HT1080 (cell line): ENCODE measurements around the gene KHDRBS1. TPM values are rescaled to one million over a fixed set of nuclear protein-coding genes. Genes with fewer than 3 reads are reported as not detected.
"Not testable (repeated sequence)": the region's sequence is repeated elsewhere in the genome, so short reads cannot be mapped to it uniquely, and the experiment has no call there.

Experiments used
- DNase-seq: peaks from one replicate; pipeline ENCODE4 v3.0.0-alpha.2; 2015; ENCODE audit warnings: low read depth
- polyA plus RNA-seq, 2 experiments: library from polyadenylated mRNA; depleted of rRNA; stranded (reverse); fragments of >200 nt; gene quantifications; 2 replicates each; pipeline ENCODE4 v1.2.3, GENCODE V29; 2015
- total RNA-seq: library from RNA; depleted of rRNA; stranded (reverse); fragments of >200 nt; shearing (Covaris generic); gene quantifications from 2 replicates; pipeline ENCODE4 v1.2.3, GENCODE V29; 2014; rRNA removed

Gene KHDRBS1, protein sequence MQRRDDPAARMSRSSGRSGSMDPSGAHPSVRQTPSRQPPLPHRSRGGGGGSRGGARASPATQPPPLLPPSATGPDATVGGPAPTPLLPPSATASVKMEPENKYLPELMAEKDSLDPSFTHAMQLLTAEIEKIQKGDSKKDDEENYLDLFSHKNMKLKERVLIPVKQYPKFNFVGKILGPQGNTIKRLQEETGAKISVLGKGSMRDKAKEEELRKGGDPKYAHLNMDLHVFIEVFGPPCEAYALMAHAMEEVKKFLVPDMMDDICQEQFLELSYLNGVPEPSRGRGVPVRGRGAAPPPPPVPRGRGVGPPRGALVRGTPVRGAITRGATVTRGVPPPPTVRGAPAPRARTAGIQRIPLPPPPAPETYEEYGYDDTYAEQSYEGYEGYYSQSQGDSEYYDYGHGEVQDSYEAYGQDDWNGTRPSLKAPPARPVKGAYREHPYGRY
- total RNA-seq, result 54.6 and 111 TPM in 2 replicates
- polyA plus RNA-seq (2015; cell fraction: cytosol; rRNA removed), result 190 and 231 TPM in 2 replicates
- 236 TPM in 2 replicates for polyA plus RNA-seq (2015; cell fraction: nucleus; rRNA removed)

DNA sequence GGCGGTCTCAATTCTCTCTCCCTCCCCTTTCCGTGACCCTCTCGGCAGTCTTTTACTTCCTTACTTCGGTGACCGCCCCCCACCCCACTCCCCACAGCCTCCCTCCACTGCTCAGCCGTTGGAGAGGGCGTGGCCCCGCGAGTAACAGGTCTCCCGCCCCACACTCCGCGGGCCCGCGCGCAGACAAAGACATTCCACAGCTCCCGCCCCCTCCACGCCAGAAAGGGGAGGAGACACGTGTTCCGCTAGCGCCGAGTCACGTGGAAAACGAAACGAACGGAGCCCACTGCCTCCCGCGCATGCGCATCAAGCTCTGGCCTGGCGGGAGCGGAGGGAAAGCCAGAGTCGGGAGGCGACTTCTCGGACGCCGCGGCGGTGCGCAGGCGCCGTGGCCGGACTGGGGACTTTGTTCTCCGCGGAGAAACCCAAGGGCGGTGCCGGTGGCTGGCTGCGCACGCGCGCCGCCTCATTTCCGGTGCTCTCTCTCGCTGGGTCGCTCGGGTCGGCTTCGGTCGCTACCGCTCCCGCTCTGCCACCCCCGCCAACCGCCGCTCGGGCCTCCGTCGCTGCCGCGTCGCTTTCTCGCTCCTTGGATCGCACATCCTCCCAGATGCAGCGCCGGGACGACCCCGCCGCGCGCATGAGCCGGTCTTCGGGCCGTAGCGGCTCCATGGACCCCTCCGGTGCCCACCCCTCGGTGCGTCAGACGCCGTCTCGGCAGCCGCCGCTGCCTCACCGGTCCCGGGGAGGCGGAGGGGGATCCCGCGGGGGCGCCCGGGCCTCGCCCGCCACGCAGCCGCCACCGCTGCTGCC is at the start of gene KHDRBS1:
Gene KHDRBS1 (plus strand): TSS at position 483 of the 813 bp plus-strand sequence. CDS start 128 bp downstream, at position 611.
- peak; percentile 98 for DNase-seq

DNA sequence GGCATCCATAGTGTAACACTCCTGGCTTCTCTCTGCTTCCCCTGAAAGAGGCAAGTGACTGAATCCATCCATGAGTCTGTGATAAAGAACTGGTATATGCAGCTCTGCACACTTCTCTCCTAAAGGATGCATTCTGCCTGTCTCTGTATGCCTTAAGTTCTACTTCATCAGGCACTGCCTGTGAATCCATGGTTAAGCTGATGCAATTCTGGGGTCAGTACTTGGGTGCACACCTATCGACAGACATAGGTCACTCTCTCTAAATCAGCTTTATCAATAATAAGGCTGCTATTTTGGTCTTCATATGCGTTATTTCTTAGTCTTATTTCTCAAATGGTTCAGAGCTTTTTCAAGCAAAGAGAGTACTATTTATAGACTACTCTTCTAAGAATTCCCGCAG is 42.8 kb upstream of the KHDRBS1 start:
- DNase-seq, result no peak

DNA sequence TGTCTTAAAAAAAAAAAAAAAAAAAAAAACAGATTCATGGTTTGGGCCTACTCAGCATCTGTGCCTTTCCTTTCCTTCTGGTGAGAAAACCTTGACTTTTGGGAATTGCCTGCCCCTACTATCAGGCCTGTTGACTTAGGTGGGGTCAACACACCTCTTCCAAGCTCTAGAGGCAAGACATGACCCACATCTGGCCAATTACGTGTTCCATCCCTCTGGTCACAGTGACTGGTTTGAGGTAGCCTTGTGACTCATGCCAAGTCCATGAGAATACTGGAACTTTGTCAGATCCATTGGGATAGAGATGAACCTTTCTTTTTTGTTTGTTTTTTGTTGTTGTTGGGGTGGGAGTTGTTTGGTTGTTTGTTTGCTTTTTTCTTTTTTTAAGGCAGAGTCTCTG is 37.3 kb upstream of the KHDRBS1 start:
- DNase-seq, result peak; percentile 56

DNA sequence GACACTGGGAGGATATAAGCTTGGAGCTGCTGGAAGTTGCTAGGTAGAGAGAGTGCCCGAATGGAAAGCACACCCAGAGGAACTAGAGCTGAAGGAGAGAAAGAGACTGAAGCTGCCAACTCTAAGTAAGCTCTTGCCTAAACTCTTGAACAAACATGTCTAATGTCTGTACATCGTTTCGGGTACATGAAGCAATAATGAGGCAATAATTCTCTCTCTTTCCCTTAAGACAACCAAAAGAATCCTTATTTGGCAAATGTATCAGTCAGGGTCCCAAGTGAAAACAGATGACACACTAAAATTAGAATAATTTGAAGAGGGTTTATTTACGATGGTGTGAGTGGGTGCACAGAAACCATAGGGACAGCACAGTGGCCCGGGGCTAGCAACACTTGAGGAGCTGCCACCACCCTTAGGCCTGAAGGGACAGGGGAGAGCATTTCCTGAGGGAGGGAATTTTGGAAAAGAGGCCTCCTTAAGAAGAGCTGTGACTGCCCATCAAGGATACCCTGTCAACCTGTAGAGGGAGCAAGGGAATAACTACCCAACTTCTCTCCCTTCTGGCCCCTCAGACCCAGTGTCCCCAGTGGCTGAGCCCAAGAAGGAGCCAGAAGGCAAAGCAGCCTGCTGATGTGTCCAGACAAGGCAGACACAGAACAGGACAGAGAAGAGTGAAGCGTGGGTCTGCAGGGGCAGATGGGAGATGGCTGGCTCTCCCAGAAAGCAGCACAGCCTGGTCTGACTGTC is 36.1 kb upstream of the KHDRBS1 start:
- peak; percentile 46 for DNase-seq

DNA sequence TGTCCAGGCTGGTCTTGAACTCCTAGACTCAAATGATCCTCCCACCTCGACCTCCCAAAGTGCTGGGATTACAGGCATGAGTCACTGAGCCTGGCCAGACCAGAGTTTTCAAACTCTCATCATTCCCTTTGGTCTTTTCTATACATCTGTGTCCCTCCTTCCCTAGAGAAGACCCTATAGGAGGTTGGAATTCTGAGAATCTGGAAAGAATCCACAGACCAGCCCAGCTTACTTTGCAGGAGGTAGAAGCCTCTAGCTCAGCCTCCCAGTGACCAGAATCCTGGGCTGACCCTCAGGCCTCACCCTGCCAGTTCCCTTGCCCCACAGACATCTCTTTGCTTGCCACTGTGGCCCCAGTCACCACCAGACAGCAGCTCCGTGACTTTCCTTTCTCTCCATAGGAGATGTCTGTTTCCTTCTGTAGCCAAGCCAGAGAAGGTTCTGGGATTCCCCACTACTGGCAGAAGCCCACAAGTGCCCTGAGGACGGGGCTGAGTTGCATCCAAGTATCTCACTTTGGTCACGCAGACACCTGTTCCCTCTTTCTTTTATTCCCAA is 34.7 kb upstream of the KHDRBS1 start:
- no peak for DNase-seq

DNA sequence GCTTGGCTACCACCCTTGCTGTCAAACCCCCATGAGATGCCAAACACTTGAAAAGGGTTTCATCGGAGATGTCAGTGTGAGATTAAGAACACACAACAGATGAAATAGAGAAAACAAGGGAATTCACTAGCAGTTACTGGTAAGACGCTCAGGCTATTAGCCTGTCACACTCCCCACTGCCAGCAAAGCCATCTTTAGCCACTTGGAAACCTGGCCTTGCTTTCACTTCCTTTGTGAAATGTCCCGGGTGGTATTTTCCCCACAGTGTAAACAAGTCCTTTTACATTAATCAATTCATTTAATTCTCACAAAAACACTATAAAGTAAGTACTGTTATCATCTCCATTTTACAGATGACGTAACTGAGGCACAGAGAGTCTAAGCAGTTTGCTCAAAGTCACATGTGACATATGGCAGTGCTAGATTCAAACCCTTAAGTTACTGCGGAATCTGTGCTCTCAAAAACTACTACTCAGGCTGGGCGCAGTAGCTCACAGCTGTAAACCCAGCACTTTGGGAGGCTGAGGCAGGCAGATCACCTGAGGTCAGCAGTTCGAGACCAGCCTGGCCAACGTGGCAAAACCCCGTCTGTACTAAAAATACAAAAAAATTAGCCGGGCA is 32.7 kb upstream of the KHDRBS1 start:
- DNase-seq, result no peak

DNA sequence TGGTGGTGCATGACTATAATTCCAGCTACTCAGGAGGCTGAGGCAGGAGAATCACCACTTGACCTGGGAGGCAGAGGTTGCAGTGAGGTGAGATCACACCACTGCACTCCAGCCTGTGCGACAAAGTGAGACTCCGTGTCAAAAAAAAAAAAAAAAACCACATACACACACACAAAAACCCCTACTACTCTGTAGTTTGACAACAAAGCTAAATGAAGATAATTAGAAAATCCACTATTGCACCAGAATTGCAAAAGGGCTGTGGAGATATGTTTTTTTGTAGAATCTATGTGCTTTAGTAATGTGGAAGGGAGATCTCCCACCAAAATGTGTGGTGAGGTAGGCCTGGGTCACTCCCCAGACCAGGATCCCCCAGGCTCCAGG is 32.2 kb upstream of the KHDRBS1 start:
- DNase-seq, result no peak

DNA sequence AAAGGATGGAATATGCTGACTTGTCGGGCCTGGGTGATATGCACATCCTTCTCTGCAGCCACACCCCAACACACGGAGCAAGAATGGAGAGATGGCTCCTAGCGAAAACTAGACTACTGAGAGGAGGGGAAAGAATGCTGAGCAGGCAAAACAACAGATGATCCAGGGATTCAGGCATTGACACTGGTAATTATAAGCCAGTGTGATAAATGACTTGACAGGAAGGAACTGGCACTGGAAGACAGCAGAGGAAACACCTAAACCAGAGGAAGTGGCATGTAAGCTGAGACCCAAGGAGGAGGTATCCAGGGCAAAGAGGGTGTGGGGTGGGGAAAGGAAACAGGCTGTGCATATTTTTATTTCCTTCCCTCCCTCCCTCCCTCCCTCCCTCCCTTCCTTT is 31.7 kb upstream of the KHDRBS1 start:
- peak; percentile 58 for DNase-seq

DNA sequence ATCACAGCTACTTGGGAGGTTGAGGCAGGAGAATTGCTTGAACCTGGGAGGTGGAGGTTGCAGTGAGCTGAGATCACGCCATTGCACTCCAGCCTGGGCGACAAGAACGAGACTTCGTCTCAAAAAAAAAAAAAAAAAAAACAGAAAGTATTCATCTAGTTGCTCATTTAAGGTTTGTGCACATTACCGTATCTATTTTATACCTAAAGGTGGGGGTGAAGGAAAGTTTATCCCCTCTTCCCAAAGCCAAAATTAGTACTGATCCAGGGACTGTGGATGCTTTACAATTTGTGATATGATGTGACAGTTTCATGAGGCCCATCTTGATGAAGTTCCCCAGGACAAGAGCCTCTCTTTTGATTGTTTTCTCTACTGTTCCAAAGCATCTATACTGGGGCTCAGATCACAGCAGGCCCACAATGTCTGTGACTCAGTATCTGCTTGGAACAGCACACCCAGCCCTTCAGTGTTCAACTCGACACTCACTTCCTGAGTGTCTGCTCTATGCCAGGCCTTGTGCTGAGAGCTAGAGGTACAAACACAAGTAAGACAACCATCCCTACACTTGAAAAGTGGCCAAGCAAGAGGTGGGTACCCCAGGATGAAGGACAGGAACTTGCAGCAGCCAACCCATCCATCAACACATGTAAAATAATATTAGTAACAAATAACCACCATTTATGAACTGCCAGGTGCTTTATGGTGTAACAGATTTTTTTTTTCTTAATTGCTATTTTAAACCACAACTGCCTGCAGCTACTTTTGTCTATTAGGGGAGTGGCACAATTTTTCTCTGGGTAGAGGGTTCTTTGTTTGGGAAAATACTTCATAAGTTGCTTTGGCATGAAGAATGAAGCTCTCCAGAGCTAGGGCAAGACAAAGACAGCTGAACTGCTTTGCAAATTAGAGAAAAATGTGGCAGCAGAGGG is 29.0 kb upstream of the KHDRBS1 start:
- DNase-seq, result peak; percentile 66

DNA sequence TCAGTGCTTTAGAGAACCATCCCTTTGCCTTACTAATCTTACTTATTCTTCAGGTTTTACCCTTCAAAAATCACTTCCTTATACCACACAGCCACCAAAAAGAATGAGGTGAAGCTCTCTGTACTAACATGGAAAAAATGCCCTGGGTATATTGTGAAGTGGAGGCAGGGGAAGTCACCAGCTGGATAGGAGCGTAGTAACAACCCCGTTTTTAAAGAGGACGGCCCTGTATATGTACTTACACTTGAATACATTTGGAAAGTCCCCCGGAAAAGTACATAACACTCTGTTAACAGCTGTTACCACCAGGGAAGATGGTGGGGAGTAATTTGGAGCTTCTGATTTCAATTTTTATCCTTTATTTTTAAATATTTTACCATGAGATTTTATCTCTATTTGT is 28.2 kb upstream of the KHDRBS1 start:
- no peak for DNase-seq

DNA sequence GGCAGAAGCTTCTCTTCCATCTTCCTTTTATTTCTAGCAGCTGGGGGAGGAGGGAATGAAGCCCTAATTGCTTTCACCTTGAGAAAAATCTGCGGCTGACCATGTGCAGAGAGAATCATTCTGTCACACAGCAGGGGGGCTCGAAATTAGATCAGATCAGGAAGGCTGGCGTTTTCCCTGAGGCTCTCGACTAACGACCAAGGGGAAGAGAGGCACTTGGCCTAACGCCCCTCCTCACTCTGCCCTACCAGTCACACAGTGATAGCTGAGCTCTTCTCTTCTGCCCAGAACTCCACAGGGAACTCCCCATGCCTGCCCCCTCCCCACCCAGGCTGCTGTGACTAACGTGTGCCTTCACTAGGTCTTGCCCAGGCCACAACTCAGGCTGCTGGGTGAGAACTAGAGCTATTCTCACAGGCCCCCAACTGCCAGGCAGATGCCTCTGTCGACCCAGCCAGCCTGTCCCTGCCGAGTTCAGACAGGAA is 26.5 kb upstream of the KHDRBS1 start:
- DNase-seq, result no peak

DNA sequence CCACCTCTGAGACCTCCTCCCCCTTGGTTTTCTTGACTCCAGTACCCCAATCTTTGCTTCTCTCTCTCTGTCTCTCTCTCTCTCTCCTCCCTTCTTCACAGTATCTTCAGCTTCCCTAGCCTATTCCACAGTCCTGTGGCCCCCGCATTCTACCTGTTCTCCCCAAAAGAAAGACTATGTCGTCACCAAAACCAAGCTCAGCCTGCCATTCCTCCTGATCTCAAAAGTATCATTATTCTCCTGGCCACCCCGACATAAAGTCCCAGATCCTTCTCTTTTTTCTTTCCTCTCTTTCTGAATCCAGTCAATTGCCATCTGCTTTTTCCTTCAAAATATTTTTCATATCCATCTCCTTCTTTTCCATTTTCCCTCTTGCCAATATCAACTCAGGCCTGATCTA is 23.7 kb upstream of the KHDRBS1 start:
- no peak for DNase-seq

DNA sequence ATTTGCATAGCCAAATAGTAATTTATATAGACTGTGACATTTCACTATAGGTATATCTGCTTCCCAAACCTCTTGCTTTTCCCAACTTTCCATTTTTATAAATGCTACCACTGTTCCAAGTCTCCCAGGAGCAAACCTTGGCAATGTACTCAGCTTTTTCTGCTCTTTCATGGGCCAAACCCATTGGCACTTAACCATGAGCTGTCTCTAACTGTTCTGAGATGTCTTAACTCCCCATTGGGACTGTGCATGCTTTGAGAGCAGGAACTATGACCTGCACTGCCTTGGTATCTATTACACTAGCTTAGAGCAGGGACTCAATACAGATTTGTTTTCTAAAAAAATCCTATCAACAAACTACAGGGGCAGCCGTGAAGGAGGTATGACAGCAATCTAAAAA is 22.5 kb upstream of the KHDRBS1 start:
- DNase-seq, result no peak

DNA sequence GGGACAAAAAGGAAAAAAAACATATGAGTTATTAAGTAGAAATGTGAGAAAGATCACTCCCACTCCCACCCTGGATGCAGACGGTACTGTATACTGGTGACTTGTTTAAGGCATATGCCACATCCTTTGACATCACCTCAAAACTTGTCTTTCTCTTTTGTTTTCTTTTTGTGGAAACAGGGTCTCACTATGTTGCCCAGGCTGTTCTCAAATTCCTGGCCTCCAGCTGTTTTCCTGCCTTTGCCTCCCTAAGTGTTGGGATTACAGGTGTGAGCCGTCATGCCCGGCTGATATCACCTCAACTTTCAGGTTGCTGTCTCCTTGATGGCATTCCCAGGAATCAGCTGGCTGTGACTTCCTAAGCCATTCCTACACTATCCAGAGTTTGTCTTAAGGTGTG is 18.4 kb upstream of the KHDRBS1 start:
- DNase-seq, result no peak

DNA sequence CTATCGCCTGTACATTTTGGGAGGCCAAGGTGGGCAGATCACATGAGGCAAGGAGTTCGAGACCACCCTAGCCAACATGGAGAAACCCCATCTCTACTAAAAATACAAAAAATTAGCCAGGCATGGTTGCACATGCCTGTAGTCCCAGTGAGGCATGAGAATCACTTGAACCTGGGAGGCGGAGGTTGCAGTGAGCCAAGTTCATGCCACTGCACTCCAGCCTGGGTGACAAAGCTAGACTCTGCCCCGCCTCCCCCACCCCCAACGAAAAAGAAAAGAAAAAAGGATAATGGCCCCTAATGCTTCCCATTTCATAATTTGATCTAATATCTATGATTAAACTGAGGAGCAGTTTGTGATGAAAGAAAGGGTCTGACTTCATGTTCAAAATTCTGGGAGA is 17.5 kb upstream of the KHDRBS1 start:
- DNase-seq, result not testable (repeated sequence)

DNA sequence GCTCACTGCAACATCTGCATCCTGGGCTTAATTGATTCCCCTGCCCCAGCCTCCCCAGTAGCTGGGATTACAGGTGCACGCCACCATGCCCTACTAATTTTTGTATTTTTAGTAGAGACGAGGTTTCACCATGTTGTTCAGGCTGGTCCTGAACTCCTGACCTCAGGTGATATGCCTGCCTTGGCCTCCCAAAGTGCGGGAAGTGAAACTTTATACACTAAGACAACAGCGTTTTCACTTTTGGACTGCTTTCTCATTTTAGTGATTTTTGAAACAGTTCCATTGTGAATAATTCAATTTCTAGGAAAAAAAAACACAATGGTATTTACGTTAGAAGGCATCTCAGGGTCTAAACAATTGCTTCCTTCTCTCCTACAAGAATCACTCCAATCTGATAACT is 11.8 kb upstream of the KHDRBS1 start:
- no peak for DNase-seq

DNA sequence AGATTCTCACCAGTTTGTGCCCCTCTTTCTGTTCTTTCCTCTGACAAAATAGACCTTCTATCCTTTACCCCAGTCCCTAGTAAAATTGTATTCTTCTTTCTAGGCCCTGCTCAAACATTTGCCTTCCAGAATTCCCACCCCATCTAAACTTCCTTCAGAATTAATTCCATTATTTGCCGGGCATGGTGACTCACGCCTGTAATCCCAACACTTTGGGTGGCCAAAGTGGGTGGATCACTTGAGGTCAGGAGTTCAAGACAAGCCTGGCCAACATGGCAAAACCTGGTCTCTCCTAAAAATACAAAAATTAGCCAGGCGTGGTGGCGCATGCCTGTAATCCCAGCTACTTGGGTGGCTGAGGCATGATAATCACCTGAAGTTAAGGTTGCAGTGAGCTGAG is 11.4 kb upstream of the KHDRBS1 start:
- DNase-seq, result not testable (repeated sequence)

DNA sequence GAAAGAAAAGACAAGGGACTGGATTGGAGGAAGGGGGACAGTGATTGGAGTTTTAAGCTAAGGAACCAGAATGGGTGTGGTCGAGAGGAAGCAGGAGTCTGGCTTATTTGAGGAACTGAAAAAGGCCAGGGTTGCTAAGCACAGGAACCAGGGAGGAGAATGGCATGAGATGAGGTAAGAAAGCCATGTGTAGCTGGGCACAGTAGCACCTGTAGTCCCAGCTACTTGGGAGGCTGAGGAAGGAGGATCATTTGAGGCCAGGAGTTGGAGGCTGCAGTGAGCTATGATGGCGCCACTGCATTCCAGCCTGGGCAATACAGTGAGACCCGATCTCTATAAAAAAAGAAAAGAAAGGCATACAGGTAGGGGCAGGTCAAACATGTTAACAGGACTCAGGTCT is 8.1 kb upstream of the KHDRBS1 start:
- DNase-seq, result no peak

DNA sequence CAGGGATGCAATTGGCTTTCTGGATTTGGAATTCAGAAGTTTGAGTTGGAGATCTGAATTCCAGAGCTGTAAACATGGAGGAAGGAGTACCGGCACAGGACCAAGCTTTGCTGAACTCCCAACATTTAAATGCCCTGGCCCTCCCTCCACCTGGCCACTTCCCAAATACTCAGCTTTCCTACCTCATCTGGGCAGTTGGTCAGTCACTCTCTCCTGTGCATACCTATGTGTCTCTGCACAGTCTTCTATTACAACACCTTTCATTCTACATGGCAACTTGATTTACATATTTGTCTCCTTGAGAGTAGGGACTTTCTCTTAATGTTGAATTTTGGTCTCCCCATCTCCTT is 6.1 kb upstream of the KHDRBS1 start:
- DNase-seq, result no peak

DNA sequence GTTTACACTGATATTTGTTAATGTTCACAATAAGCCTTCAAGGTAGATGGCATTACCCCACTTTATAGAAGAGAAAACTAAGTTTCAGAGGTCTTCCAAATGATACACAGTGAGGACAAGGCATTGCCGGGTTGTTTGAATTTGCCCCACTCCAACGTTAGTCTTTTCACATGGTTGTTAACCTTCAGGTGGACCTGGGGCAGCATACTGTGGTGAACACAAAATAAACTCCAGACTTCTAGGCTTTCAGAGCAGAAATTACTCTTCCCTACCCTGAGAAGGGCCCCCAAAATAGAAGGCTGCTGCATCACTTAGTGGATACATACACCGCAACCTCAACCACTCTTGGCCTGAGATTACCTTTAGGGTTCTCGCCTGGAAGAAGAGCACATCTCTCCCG is 3.4 kb upstream of the KHDRBS1 start:
- no peak for DNase-seq
